K562 (cell line): ENCODE measurements around the gene GBA2. TPM values are rescaled to one million over a fixed set of nuclear protein-coding genes. Genes with fewer than 3 reads are reported as not detected.
A peak's percentile ranks its signal among the peaks of the same experiment; 100 is the strongest.

Experiments
- ATAC-seq: fragments of 200-7000 bp; cut with Tn5 transposase; 3 replicates; pipeline ENCODE4 v1.9.1; 2020; ENCODE audit warnings: moderate library complexity
- BruUV-seq: library from RNA; stranded (reverse); fragments of 400-500 nt; replicated peaks from 2 replicates; lab custom pipeline; 2021; lab: Mats Ljungman, UMichigan
- CTCF ChIA-PET: fragments of 300-600 bp; formaldehyde crosslinking; extraction: SDS; loops from one replicate; lab custom pipeline; 2021; ENCODE audit warnings: low intra/inter-chr PET ratio; lab: Yijun Ruan, JAX
- POLR2A ChIA-PET: fragments of 300-600, 350-650 bp; sonication (Branson Sonifier 250); formaldehyde crosslinking; extraction: SDS; loops from one replicate; lab custom pipeline; 2021; ENCODE audit warnings: antibody characterized with exemption, inconsistent platforms; lab: Yijun Ruan, JAX
- DNase-seq, 4 experiments: peaks; one replicate each; pipeline versions ENCODE4 v3.0.0 to v3.0.0-alpha.2; 2011 to 2018; ENCODE audit warnings: low spot score in 3 of 4, mixed read lengths in 3 of 4; ENCODE audit errors: extremely low read depth in 1 of 4
- FAIRE-seq: peaks from 2 replicates; lab custom pipeline; 2011; peaks lifted over from hg19 to GRCh38; lab: Jason Lieb, UNC
- H2AFZ ChIP-seq: 2 replicates; pipeline ENCODE4 v1.6.0; 2011; ENCODE audit warnings: low read depth, low read length, control low read depth, inconsistent platforms
- H3K27ac ChIP-seq: fragments of 200-600 bp; 3 replicates; pipeline ENCODE4 v1.8.0; 2011; ENCODE audit warnings: low read depth, mild to moderate bottlenecking, control low read depth, inconsistent platforms, low read length, moderate library complexity, mixed read lengths; ENCODE audit errors: extremely low read depth
- H3K27me3 ChIP-seq, 2 experiments: fragments of 300-600 bp in 1 of 2; 2 replicates in 1 of 2; 3 replicates in 1 of 2; pipeline versions ENCODE4 v1.6.0 to v1.8.0; 2011; ENCODE audit warnings: inconsistent platforms in 2 of 2, low read length in 2 of 2, mild to moderate bottlenecking in 1 of 2, mixed read lengths in 1 of 2, moderate library complexity in 1 of 2; ENCODE audit not compliant: control insufficient read depth in 2 of 2, insufficient read depth in 2 of 2
- H3K36me3 ChIP-seq: fragments of 300-600 bp; 3 replicates; pipeline ENCODE4 v1.8.0; 2011; ENCODE audit warnings: mild to moderate bottlenecking, low read length, inconsistent platforms; ENCODE audit not compliant: control insufficient read depth, insufficient read depth
- H3K4me1 ChIP-seq, 2 experiments: fragments of 200-600 bp in 1 of 2; replicated peaks in 1 of 2; 2 replicates in 1 of 2; 3 replicates in 1 of 2; pipeline versions ENCODE4 v1.5.1 to v1.8.0; 2011; ENCODE audit warnings: inconsistent platforms in 2 of 2, low read length in 2 of 2, mild to moderate bottlenecking in 1 of 2, mixed read lengths in 1 of 2, moderate library complexity in 1 of 2; ENCODE audit not compliant: control insufficient read depth in 2 of 2, insufficient read depth in 2 of 2
- H3K4me2 ChIP-seq: 2 replicates; pipeline ENCODE4 v1.6.1; 2011; ENCODE audit warnings: low read length, control low read depth, inconsistent platforms, mixed read lengths; ENCODE audit not compliant: insufficient read depth
- H3K4me3 ChIP-seq: fragments of 200-600 bp; sonication (generic), shearing (Covaris generic); 2 replicates; pipeline ENCODE4 v1.5.1; 2016; ENCODE audit warnings: control low read depth, inconsistent platforms
- H3K79me2 ChIP-seq: fragments of 200-600 bp; 3 replicates; pipeline ENCODE4 v1.8.0; 2011; ENCODE audit warnings: low read length, inconsistent platforms; ENCODE audit not compliant: control insufficient read depth, insufficient read depth
- H3K9ac ChIP-seq, 2 experiments: 2 replicates each; pipeline versions ENCODE4 v1.6.0 to v1.6.1; 2011; ENCODE audit warnings: low read depth in 2 of 2, low read length in 2 of 2, control low read depth in 1 of 2, inconsistent platforms in 1 of 2, mild to moderate bottlenecking in 1 of 2, mixed read lengths in 1 of 2; ENCODE audit not compliant: insufficient read depth in 1 of 2
- H3K9me1 ChIP-seq: one replicate; pipeline ENCODE4 v1.6.0; 2011; ENCODE audit warnings: inconsistent platforms, mild to moderate bottlenecking, low read length, moderate library complexity; ENCODE audit not compliant: control insufficient read depth, insufficient read depth
- H3K9me3 ChIP-seq: replicated peaks from 2 replicates; pipeline ENCODE4 v1.5.1; 2011; ENCODE audit warnings: low read depth, low read length, inconsistent platforms; ENCODE audit not compliant: control insufficient read depth, insufficient read depth
- H4K20me1 ChIP-seq: replicated peaks from 2 replicates; pipeline ENCODE4 v1.6.1; 2011; ENCODE audit warnings: low read length, inconsistent platforms, mixed read lengths; ENCODE audit not compliant: control insufficient read depth, insufficient read depth
- BRD4 ChIP-seq: fragments of 200-600 bp; sonication (generic); IDR thresholded peaks from 2 replicates; pipeline ENCODE4 v1.6.1; 2017; ENCODE audit warnings: inconsistent platforms
- HIVEP1 ChIP-seq: fragments of 250-450 bp; sonication (Bioruptor Pico); IDR thresholded peaks from 2 replicates; pipeline ENCODE4 v1.4.0; 2020; ENCODE audit warnings: mild to moderate bottlenecking
- HNRNPH1 ChIP-seq: fragments of 200-400 bp; formaldehyde crosslinking; optimal IDR thresholded peaks from 2 replicates; pipeline ENCODE3; 2017; ENCODE audit warnings: low read depth, mild to moderate bottlenecking, low read length, moderate library complexity
- MYNN ChIP-seq, 2 experiments: sonication (generic); formaldehyde crosslinking in 1 of 2; IDR thresholded peaks; 2 replicates each; pipeline versions ENCODE4 v1.5.0 to v1.6.1; 2016 to 2020; ENCODE audit warnings: antibody characterized with exemption in 1 of 2, missing genetic modification reagents in 1 of 2
- RBBP5 ChIP-seq: fragments of 200-600 bp; sonication (generic); IDR thresholded peaks from 2 replicates; pipeline ENCODE4 v1.6.1; 2012; ENCODE audit warnings: borderline replicate concordance, mild to moderate bottlenecking, low read length, control low read depth, inconsistent platforms; ENCODE audit not compliant: insufficient read depth, poor library complexity, severe bottlenecking
- TAF1 ChIP-seq: IDR thresholded peaks from 2 replicates; pipeline ENCODE4 v1.6.1; 2011; ENCODE audit warnings: mild to moderate bottlenecking, low read length, moderate library complexity; ENCODE audit not compliant: insufficient read depth, control insufficient read depth, severe bottlenecking; ENCODE audit errors: extremely low read depth
- TFE3 ChIP-seq: fragments of 450-650 bp; formaldehyde crosslinking; IDR thresholded peaks from 2 replicates; pipeline ENCODE4 v1.4.0; 2020; ENCODE audit warnings: mild to moderate bottlenecking, mixed read lengths
- ZFP30 ChIP-seq: fragments of 250-450 bp; sonication (Bioruptor Pico); IDR thresholded peaks from 2 replicates; pipeline ENCODE4 v1.8.0; 2022; ENCODE audit warnings: moderate library complexity, mild to moderate bottlenecking, inconsistent platforms, borderline replicate concordance
- ZNF212 ChIP-seq: fragments of 450-650 bp; formaldehyde crosslinking; IDR thresholded peaks from 2 replicates; pipeline ENCODE4 v1.4.0; 2020; ENCODE audit warnings: mild to moderate bottlenecking
- ZNF316 ChIP-seq: fragments of 450-650 bp; IDR thresholded peaks from 2 replicates; pipeline ENCODE4 v1.6.1; 2016
- WGBS: fragments of 100-300 bp; shearing (Covaris generic); methylation state at CpG from one replicate; pipeline ENCODE4 v1.1.6; 2016; ENCODE audit warnings: low coverage, mixed read lengths; ENCODE audit not compliant: insufficient coverage; ENCODE audit errors: missing lambda C conversion rate; 5-methylcytosine and 5-hydroxymethylcytosine counted together
- in situ Hi-C: fragments of 300-500 bp; cut with MboI; formaldehyde crosslinking; loops from 4 replicates; pipeline ENCODE4 v1.15.0; 2018; ENCODE audit warnings: inconsistent platforms, mixed read lengths
- intact Hi-C: fragments of 100-400 bp; cut with micrococcal nuclease; formaldehyde crosslinking; loops from 2 replicates; pipeline ENCODE4 v1.14.2; 2022
- polyA plus RNA-seq, 8 experiments: library from polyadenylated mRNA; depleted of rRNA in 4 of 8; stranded (reverse) in 5 of 8; unstranded in 3 of 8; fragments of >200 nt; fragmentation: Nextera tagmentation in 2 of 8; fragmentation: Illumina TruSeq in 1 of 8; extraction: Ambion mirVana in 2 of 8; extraction: Trizol in 1 of 8; gene quantifications; 2 replicates each; pipeline versions ENCODE4 v1.2.1 to v1.2.3, GENCODE V29; 2011 to 2014; ENCODE audit warnings: inconsistent platforms in 1 of 8, missing spikeins in 1 of 8
- total RNA-seq, 7 experiments: library from RNA; depleted of rRNA in 6 of 7; stranded (reverse); fragments of >200 nt in 6 of 7; fragmentation: Illumina TruSeq in 2 of 7; extraction: Trizol in 2 of 7; gene quantifications; 2 replicates each; pipeline versions ENCODE4 v1.2.1 to v1.2.3, GENCODE V29; 2011 to 2021; ENCODE audit warnings: low replicate concordance in 1 of 7

Gene GBA2
- total and polyA plus RNA-seq, 9 of the 15 experiments (the other 6 are each of a cell fraction or from before 2014, with no cell fraction given) = 14.1 to 60.4 (median 32.1) TPM

GRCh38 chr9:35790025-35790384, 41.0 kb upstream of the GBA2 start:
- no peaks in the 10 kb centered on the region for H3K9me1 ChIP-seq
- H3K4me3 ChIP-seq = no peak overlapping the region
- 25% methylated on average over 4 of the region's 4 CpGs for WGBS
- no peaks in the 10 kb centered on the region for H3K27me3 ChIP-seq
- FAIRE-seq = no peak
- peaks cover 24% of the 10 kb centered on the region; the same call in 2 of the 3 replicates for H3K36me3 ChIP-seq
- no peak overlapping the region for H3K4me2 ChIP-seq
- no peaks in the 10 kb centered on the region for H3K9me3 ChIP-seq
- intact Hi-C loops (loop anchor here (1.0 kb wide), 3 partner anchors 23 to 92 kb away; no protein-coding TSS in a partner anchor), in situ Hi-C loops (loop anchor here (10.0 kb wide), 1 partner anchor 95 kb away; no protein-coding TSS in a partner anchor)
- no peak overlapping the region for H2AFZ ChIP-seq
- ATAC-seq = peak; percentile 33
- peaks cover 6% of the 10 kb centered on the region in 2 experiments; a peak in 4 of 5 replicates for H3K4me1 ChIP-seq
- 0 out of 3 replicates have a peak overlapping the region, but pooled peaks have one; percentile 37 for H3K27ac ChIP-seq
- DNase-seq = no peak
- POLR2A ChIA-PET = interaction anchor here (0.6 to 1.5 kb wide), 5 partner anchors 27 to 133 kb away, joined by 3 to 4 read pairs (median 3); no protein-coding TSS in a partner anchor
- no TSS peak for BruUV-seq
- H3K9ac ChIP-seq = no peak overlapping the region
- no peaks in the 10 kb centered on the region for H4K20me1 ChIP-seq
- no peak for TF ChIP-seq TAF1
- TF ChIP-seq BRD4 = no peak
- TF ChIP-seq RBBP5 = no peak
- TF ChIP-seq TFE3 = no peak
- no peak for TF ChIP-seq ZNF316
- TF ChIP-seq HIVEP1 (CRISPR knock-in tag) = no peak
- TF ChIP-seq HNRNPH1 = no peak
- no peak for TF ChIP-seq ZNF212
- TF ChIP-seq MYNN (IDR thresholded peaks at IDR 0.05) = no peak
- TF ChIP-seq MYNN (CRISPR knock-in tag; IDR thresholded peaks at IDR 0.05) = no peak
- no peak for TF ChIP-seq ZFP30 (CRISPR knock-in tag)
- CTCF ChIA-PET = interaction anchor here (0.7 to 2.8 kb wide), 4 partner anchors 24 to 308 kb away, joined by 3 to 28 read pairs (median 10); no protein-coding TSS in a partner anchor
- no peaks in the 10 kb centered on the region for H3K79me2 ChIP-seq
